Choroid plexus epithelial cell (primary cell): ENCODE results near the gene SKAP2.

Experiments
- DNase-seq: peaks from one replicate; pipeline ENCODE4 v3.0.0-alpha.2; 2010; ENCODE audit warnings: low read depth
- H3K4me3 ChIP-seq: 2 replicates; pipeline ENCODE4 v1.5.1; 2011; ENCODE audit warnings: low read depth, mild to moderate bottlenecking, control low read depth, low read length, moderate library complexity
- TF ChIP-seq, protein P1 (sequence below): conservative IDR thresholded peaks from 2 replicates; pipeline ENCODE4 v1.5.1; 2011; ENCODE audit warnings: low read depth, mild to moderate bottlenecking, control low read depth, inconsistent platforms, low read length, moderate library complexity

SKAP2 gene

DNA sequence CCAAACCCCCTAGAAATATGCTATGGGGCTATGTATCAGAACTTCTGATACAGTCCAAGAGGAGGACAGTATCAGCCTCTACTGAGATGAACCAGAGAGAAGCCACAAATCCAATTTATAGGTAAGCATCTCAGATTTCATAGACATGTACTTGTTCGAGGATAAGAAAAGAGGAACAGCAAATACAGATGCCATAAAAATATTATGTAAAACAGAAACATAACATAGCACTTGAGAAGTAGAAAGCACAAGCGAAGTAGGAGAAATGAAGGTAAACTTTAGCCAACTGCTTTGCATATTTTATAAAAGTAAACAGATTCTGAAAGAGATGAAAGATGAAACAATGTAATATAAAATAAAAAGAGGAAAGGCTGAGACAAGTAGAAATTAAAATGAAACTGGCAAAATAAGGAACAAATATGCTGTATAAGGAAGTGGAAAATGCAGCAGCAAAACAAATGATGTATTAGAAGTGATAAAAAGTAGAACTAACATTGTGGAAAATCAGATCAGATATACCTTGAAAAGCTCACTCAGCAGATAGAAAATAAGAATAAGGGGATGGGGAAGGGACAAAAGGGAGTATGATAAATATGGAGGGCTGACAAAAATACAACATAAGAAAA is 135.1 kb downstream of the SKAP2 start:
- TF ChIP-seq, protein P1, sequence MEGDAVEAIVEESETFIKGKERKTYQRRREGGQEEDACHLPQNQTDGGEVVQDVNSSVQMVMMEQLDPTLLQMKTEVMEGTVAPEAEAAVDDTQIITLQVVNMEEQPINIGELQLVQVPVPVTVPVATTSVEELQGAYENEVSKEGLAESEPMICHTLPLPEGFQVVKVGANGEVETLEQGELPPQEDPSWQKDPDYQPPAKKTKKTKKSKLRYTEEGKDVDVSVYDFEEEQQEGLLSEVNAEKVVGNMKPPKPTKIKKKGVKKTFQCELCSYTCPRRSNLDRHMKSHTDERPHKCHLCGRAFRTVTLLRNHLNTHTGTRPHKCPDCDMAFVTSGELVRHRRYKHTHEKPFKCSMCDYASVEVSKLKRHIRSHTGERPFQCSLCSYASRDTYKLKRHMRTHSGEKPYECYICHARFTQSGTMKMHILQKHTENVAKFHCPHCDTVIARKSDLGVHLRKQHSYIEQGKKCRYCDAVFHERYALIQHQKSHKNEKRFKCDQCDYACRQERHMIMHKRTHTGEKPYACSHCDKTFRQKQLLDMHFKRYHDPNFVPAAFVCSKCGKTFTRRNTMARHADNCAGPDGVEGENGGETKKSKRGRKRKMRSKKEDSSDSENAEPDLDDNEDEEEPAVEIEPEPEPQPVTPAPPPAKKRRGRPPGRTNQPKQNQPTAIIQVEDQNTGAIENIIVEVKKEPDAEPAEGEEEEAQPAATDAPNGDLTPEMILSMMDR: no peak
- H3K4me3 ChIP-seq: no peak overlapping the region
- DNase-seq: no peak

DNA sequence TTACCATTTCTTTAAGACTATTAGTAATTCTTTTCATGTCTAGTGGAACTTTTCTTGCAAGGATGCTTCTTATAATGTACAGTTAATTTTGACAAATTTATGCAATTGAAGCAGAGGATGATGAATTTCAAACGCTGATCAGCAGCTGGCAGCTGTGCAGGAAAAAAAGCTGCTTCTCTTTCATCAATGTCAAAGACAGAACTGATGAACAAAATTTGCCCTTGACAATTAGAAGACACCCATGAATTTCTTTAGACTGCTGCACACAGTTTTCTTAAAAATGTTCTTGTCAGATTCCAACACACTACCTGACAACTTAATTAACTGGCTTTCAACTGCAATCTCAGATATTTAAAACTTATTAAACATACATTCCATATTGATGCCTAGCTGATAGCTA is 138.3 kb downstream of the SKAP2 start:
- TF ChIP-seq, protein P1: no peak
- no peak overlapping the region for H3K4me3 ChIP-seq
- DNase-seq: no peak

DNA sequence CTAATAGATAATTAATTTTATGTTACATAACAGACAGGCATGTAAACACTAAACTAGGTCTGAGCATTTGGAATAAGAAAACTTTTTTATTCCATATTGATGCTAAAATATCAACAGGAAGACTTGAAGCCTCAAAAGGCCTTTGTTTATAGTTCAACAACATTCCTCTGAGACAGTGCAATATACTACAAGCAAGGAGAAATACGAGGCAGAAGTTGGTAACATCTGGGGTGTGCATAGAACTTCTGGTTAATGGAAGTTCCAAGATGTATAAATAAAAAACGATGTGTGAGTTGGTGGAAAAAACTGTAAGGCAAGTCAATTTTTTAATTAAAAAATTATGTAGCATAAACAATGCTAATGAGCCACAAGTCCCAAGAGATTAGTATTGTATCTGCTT is 139.6 kb downstream of the SKAP2 start:
- no peak for DNase-seq
- TF ChIP-seq, protein P1: no peak
- no peak overlapping the region for H3K4me3 ChIP-seq

DNA sequence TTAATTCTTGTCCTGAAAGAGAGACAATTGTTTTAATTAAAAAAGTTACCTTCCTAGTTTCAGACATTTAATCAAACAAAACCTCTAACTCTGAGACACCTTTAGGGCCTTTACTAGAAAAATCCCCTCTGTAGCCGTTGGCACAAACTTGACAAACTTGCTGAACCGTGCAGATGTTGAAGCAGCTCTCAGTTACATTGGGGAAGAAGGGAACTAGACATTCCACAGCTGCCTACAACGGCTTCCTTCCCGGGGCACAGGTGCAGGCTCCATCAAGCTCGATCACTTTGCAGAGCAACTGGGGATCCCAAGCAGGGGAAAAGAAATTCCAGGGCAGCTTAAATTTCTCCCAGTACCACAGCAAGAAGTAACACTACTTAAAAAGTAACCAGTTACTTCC is 141.3 kb downstream of the SKAP2 start:
- TF ChIP-seq, protein P1: no peak
- no peak overlapping the region for H3K4me3 ChIP-seq
- no peak for DNase-seq

DNA sequence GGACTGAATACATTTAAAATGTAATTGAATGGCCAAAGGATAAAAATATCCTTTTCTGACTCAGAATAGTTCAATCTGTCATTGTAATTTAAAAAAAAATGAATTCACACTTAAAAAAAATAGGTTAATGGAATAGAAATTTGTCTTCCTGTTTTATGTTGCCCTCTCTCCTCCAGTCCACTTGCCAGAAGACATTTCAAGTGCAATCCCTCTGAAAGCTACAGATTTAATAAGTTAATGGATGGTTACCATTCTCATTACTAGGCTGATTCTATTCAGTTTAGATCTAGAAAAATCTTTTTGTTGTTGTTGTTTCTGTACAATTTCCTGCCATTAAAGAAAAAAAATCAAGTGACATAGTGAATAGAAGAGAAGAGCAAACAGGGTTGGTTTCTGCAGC is 142.9 kb downstream of the SKAP2 start:
- TF ChIP-seq, protein P1: no peak
- DNase-seq: no peak
- H3K4me3 ChIP-seq: no peak overlapping the region

DNA sequence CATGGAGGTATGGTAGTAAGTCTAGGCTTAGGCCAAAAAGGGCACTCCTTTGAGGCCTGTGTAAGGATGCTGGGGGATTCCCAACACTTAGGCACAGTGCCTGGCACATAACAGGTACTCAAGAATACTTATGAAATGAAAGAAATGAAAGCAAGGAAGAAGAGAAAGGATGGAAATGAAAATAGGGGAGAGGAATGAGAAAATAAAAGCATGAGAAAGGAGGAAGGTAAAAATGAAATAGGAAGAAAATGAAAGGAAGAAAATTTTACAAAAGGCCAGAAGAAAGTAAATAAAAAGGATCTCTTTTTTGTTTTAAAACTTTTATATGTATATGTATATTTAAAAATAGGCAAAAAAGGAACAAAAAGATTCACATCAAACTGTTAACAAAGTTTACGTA is 146.3 kb downstream of the SKAP2 start:
- TF ChIP-seq, protein P1: no peak
- no peak overlapping the region for H3K4me3 ChIP-seq
- no peak for DNase-seq

DNA sequence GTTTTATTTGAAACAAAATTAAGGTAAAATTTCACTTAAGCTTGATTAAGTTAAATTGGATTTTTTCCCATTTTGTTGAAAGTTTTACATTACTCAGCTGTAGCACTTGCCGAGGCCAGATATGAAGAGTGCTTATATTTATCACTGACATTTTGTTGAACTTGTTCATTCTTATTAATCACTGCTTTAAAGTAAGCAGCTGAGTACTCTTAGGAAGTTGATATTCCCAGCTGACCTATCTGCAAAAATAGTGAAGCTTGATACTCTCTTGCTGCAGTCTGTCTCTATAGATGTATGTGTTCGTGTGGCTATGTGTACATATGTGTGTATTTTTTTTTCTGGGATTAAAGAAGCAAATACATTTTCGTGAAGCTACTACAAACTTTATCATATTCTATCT is 150.0 kb downstream of the SKAP2 start:
- DNase-seq: no peak
- H3K4me3 ChIP-seq: no peak overlapping the region
- TF ChIP-seq, protein P1: no peak
